Activated naive CD4-positive, alpha-beta T cell treated with anti-CD3 and anti-CD28 coated beads, Interleukin-2, amount 10 ng/mL, durations not matched to agents 7 days and 5 days (primary cell): ENCODE data around the gene GBF1.
A peak's percentile ranks its signal among the peaks of the same experiment; 100 is the strongest.

ENCODE experiments used
- CTCF ChIA-PET: fragments of 350-600 bp; sonication (Branson Sonifier 250); formaldehyde crosslinking; loops from one replicate; lab custom pipeline; 2021; ENCODE audit warnings: antibody characterized with exemption; lab: Charles Lee
- DNase-seq: peaks from one replicate; pipeline ENCODE4 v3.0.0-alpha.2; 2020
- H3K27ac Mint-ChIP-seq: one replicate; pipeline ENCODE4 v1.8.0; 2021; ENCODE audit warnings: mild to moderate bottlenecking, moderate library complexity, mixed read lengths
- H3K27me3 Mint-ChIP-seq: one replicate; pipeline ENCODE4 v1.8.0; 2021; ENCODE audit warnings: mild to moderate bottlenecking, mixed read lengths
- H3K36me3 Mint-ChIP-seq: one replicate; pipeline ENCODE4 v1.8.0; 2021; ENCODE audit warnings: mixed read lengths
- H3K4me1 Mint-ChIP-seq: one replicate; pipeline ENCODE4 v1.8.0; 2021; ENCODE audit warnings: mixed read lengths
- H3K4me3 Mint-ChIP-seq: one replicate; pipeline ENCODE4 v1.8.0; 2021; ENCODE audit warnings: mild to moderate bottlenecking, moderate library complexity, mixed read lengths
- H3K9me3 Mint-ChIP-seq: one replicate; pipeline ENCODE4 v1.8.0; 2021; ENCODE audit warnings: mixed read lengths

GBF1 gene

DNA sequence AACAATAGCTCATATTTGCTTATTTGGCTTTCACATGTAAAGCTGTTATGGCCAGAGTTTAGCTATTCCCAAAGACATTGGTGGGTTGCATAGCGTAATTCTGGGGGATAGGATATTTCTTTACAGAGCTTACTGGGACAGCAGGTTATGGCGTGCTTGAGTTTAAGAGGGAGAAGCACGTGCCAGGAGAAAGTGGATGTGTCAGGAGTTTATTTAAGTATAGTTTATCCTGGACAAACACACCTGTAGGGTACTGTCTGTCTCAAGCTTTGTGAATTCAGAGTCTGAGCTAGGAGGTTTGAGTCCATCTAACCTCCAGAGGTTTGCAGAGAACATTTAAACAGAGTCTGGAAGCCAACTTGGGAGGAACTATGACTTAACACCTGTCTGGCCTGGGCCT, 21.3 kb downstream of the GBF1 start:
- H3K4me1 Mint-ChIP-seq = peaks cover 12% of the 10 kb centered on the region
- H3K27ac Mint-ChIP-seq = no peak overlapping the region
- no peak for DNase-seq
- CTCF ChIA-PET = interaction anchor here (0.5 to 1.9 kb wide), 4 partner anchors 11 to 213 kb away, joined by 3 to 4 read pairs (median 4); no protein-coding TSS in a partner anchor
- H3K27me3 Mint-ChIP-seq = no peaks in the 10 kb centered on the region
- H3K36me3 Mint-ChIP-seq = peaks cover 39% of the 10 kb centered on the region
- H3K9me3 Mint-ChIP-seq = no peaks in the 10 kb centered on the region
- no peak overlapping the region for H3K4me3 Mint-ChIP-seq

DNA sequence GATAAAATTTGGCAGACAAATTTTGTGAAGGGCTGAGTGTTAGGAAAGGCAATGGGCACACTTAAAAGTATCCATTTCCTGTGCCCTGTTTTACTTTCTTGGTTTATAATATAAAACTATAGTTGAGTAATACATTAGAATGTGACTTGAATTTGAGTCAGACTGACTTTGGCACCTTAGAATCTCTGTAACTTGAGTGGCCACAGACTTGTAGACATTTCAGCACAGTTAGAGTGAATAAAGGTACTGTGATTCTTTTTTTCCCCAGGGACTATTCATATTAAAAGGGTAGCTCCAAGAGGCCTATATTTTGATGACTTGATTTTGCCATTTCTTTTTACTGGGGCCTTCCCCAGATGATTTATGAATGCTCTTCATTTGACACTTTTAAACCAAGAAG, 22.4 kb downstream of the GBF1 start:
- Mint-ChIP-seq H3K9me3 (no peaks in the 10 kb centered on the region), H3K27ac (no peak overlapping the region)

DNA sequence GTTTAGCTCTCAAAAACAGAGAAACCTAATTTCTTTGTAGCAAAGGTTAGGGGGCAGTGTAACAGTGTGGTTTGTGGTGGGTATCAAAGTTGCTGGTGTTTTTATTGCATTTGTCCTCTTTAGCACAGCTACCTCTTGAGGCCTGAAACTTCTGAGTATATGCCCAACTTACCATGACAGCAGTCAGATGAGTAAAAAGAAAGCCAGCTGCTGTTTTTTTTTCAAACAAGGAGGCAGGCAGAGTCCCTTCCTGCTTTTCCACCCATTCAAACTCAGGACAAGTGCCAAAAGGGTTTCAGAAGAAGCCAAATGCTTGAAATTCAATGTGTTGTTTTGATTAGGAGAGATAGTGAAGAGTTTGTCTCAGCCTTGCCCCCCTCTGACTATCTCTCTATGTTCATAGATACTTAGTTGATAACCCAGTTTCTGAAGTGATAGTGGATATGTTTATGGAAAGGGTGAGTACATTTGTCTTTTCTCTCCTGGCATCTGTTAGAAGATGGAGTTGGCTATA, 23.1 kb downstream of the GBF1 start:
- Mint-ChIP-seq H3K4me1 (peaks cover 23% of the 10 kb centered on the region), H3K4me3 (no peak overlapping the region), H3K27ac (no peak overlapping the region), H3K9me3 (no peaks in the 10 kb centered on the region), H3K27me3 (no peaks in the 10 kb centered on the region), H3K36me3 (peaks cover 25% of the 10 kb centered on the region)
- no peak for DNase-seq
- CTCF ChIA-PET = interaction anchor here (0.6 to 1.5 kb wide), 7 partner anchors 11 to 99 kb away, joined by 3 to 6 read pairs (median 3); no protein-coding TSS in a partner anchor

More for the DNA sequence above, 22.4 kb downstream of the GBF1 start:
- Mint-ChIP-seq H3K4me3 (no peak overlapping the region), H3K27me3 (no peaks in the 10 kb centered on the region), H3K4me1 (peaks cover 21% of the 10 kb centered on the region), H3K36me3 (peaks cover 30% of the 10 kb centered on the region)
- DNase-seq = no peak
- CTCF ChIA-PET = interaction anchor here (0.6 to 1.9 kb wide), 8 partner anchors 12 to 212 kb away, joined by 3 to 6 read pairs (median 4); no protein-coding TSS in a partner anchor

DNA sequence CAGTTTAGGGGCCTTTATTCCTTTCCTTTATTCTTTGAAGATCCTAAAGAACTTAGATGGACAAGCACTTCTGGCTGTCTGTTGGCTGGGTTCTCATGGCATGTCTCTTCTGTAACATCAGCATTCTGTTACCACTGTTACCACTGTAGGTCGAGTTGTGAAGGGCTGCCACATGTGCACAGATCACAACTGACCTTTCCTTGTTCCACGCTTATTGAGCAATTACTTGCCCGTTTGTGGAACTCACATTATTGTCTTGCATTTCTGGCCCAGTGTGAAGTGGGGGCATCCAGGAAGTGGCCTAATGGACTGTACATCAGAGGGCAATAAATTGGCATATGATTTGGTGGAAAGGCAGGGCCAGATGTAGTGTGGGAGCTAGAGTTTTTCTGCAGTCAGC, 23.7 kb downstream of the GBF1 start:
- CTCF ChIA-PET = interaction anchor here (1.1 to 1.5 kb wide), 3 partner anchors 39 to 78 kb away, joined by 3 to 4 read pairs (median 3); no protein-coding TSS in a partner anchor

DNA sequence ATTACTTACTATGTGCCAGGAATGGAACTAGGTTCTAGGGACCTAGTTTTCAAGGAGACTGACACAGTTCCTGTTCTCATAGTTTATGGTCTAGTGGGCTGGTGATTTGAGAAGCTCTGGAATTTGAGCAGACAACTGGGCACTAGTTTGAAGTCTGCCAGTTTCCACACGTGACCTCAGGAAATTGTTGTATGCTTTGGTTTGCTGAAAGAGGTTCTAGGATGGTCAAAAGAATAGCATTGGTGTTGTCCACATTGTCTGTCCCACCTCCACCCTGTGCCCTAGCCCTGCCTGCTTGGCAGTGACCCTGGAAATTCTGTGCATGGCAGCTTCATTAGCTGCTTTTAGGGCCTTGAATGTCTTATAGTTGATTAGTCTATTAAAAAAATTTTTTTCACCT, 28.7 kb downstream of the GBF1 start:
- Mint-ChIP-seq H3K27ac (no peak overlapping the region), H3K4me3 (no peak overlapping the region)
- CTCF ChIA-PET = no interaction called here

More for the DNA sequence above, 23.7 kb downstream of the GBF1 start:
- Mint-ChIP-seq H3K4me1 (peaks cover 24% of the 10 kb centered on the region), H3K36me3 (peaks cover 24% of the 10 kb centered on the region), H3K27ac (no peak overlapping the region), H3K9me3 (no peaks in the 10 kb centered on the region), H3K27me3 (no peaks in the 10 kb centered on the region), H3K4me3 (no peak overlapping the region)
- DNase-seq = no peak

DNA sequence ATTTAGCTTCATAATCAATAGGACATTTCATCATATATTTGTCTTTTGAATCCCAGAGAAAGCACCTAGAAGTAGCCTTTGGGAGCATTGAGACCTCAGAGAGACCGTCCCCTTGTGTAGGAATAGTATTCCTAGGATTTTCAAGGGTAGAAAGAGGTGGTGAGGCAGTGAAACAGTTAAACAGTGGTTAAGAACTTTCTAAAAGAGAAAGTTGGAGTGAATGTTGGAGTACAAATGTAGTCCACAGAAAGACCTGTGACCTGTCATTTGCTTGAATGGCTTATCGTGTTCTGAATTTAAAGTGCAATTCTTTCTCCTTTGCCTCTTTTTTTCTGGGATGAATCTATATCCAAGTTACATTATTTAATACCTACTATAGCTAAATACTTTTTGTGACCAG, 30.0 kb downstream of the GBF1 start:
- Mint-ChIP-seq H3K4me1 (peaks cover 26% of the 10 kb centered on the region), H3K9me3 (no peaks in the 10 kb centered on the region), H3K4me3 (no peak overlapping the region), H3K36me3 (peaks cover 12% of the 10 kb centered on the region), H3K27me3 (no peaks in the 10 kb centered on the region), H3K27ac (no peak overlapping the region)
- CTCF ChIA-PET = no interaction called here
- no peak for DNase-seq

More for the DNA sequence above, 28.7 kb downstream of the GBF1 start:
- Mint-ChIP-seq H3K9me3 (no peaks in the 10 kb centered on the region), H3K4me1 (peaks cover 17% of the 10 kb centered on the region), H3K36me3 (peaks cover 14% of the 10 kb centered on the region), H3K27me3 (no peaks in the 10 kb centered on the region)
- no peak for DNase-seq

DNA sequence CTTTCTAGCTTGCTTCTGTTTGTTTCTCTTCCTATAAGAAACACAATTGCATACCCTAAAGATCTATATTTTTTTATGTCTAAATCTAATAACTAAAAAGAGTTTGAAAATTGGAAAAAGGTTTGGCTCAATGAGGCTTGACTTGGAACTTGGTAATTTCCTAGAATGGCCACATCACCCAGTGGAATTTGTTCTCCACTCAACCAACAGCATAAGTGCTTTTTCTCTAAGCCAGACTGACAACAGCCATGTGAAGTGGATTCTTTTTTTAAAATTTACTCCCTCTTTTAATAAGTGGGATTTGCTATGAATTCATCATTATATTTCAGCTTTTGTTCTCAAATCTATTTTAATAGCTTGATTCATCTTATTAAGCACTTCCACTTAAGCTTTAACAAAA, 33.8 kb downstream of the GBF1 start:
- Mint-ChIP-seq H3K9me3 (no peaks in the 10 kb centered on the region), H3K4me3 (no peak overlapping the region), H3K27ac (no peak overlapping the region), H3K36me3 (peaks cover 19% of the 10 kb centered on the region), H3K4me1 (peaks cover 41% of the 10 kb centered on the region), H3K27me3 (no peaks in the 10 kb centered on the region)
- no peak for DNase-seq
- CTCF ChIA-PET = interaction anchor here (0.7 to 1.5 kb wide), 4 partner anchors 9 to 73 kb away, joined by 3 to 5 read pairs (median 4); no protein-coding TSS in a partner anchor

DNA sequence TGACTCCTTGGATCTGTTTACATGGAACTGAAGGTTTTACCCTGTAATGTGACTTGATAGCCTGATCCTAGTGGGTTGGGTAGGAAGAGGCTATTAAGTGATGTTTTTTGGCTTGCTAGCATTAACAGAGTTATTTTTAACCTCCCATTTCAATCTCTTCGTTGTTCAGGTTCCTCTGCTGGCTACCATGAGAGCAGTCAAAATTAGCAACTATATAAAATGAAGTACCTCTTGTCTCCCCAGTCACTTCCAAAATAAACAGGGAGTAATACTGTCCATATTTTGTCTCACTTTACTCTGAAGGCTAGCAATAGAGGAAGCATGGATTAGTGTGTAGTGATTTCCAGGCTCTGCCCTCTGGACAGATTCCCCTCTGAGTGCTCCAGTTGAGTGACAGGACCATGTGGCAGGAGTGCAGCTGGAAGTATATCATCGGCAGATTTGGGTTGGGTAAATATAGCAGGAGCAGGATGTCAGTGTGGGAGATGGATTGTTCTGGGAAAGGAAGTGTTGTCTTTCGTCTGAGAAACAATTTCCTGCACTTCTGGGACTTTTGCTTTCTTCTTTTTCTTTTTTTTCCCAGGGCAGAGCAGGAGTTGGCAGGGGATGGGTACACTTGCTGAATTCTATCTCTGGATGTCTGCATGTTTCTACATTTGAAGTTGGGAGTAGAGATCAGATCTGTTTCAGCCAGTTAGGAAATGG, 35.2 kb downstream of the GBF1 start:
- CTCF ChIA-PET = no interaction called here
- H3K27ac Mint-ChIP-seq = no peak overlapping the region
- peak overlapping the region; percentile 39 for H3K4me3 Mint-ChIP-seq
- no peaks in the 10 kb centered on the region for H3K9me3 Mint-ChIP-seq
- no peak for DNase-seq
- peaks cover 24% of the 10 kb centered on the region for H3K36me3 Mint-ChIP-seq
- peaks cover 56% of the 10 kb centered on the region for H3K4me1 Mint-ChIP-seq
- H3K27me3 Mint-ChIP-seq = no peaks in the 10 kb centered on the region

DNA sequence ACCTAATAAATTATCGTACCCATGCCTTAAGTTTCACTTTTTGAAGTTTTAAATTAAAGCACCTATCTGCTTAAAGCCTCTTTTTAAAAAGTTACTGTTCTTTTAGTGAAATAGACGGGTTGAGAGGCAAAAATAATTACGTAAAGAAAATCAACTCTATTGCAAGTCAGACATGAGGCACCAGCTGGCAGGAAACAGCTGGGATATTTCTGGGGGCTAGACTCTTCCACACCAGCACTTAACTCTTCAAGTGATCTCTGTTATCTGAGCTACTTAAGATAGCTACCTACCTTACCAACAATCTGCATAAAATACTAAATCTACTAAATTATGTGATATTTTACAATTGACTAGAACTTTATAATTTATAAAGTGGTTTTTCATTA, 35.8 kb downstream of the GBF1 start:
- Mint-ChIP-seq H3K9me3 (no peaks in the 10 kb centered on the region), H3K36me3 (peaks cover 25% of the 10 kb centered on the region), H3K27ac (no peak overlapping the region), H3K27me3 (no peaks in the 10 kb centered on the region), H3K4me1 (peaks cover 59% of the 10 kb centered on the region), H3K4me3 (no peak overlapping the region)
- CTCF ChIA-PET = no interaction called here
- no peak for DNase-seq

DNA sequence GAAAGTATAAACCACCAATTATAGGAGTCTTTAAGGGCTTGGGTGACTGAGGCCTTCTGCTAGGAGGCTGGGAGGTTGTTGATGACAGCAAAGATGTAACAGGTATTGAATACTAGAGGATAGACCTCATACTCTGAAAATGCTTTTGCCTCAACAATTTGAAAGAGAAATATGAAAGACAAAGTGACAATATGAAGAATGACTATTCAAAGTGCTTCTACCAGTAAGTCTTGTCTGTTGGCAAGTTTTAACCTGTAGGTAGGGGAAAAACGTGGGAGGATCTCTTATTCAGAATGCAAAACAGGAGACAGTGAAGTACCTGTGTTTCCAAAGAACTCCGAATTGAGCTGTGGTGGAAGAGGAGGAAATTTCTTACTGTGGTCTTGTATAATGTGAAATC, 38.2 kb downstream of the GBF1 start:
- peak overlapping the region; percentile 10 for H3K4me3 Mint-ChIP-seq
- CTCF ChIA-PET = interaction anchor here (0.7 to 1.6 kb wide), 2 partner anchors 65 to 219 kb away, joined by 3 read pairs; partner anchors contain the start of gene ACTR1A

DNA sequence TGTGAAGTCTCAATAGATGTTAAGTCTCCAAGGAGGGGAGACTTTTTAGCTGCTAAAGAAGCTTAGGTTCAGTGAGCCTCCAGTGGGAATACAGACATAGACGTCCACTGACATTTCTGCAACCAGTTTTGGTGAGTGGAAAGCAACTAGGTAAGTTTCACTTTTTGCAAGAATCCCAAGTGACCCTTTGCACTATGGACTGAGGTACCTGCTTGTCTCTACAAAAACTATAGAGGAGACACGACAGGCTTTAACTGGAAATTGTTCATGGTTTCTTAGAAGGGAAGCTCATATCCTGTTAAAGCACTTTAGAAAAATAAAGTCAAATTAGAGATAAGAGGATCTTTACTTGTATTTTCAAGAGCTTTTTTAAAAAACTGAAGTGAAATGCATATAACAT, 38.6 kb downstream of the GBF1 start:
- CTCF ChIA-PET = interaction anchor here (0.7 to 1.6 kb wide), 2 partner anchors 65 to 219 kb away, joined by 3 read pairs; partner anchors contain the start of gene ACTR1A
- peaks cover 28% of the 10 kb centered on the region for H3K36me3 Mint-ChIP-seq

More for the DNA sequence above, 38.2 kb downstream of the GBF1 start:
- H3K4me1 Mint-ChIP-seq = peaks cover 65% of the 10 kb centered on the region
- peak overlapping the region; percentile 82 for H3K27ac Mint-ChIP-seq
- H3K27me3 Mint-ChIP-seq = no peaks in the 10 kb centered on the region
- peaks cover 30% of the 10 kb centered on the region for H3K36me3 Mint-ChIP-seq
- DNase-seq = no peak
- no peaks in the 10 kb centered on the region for H3K9me3 Mint-ChIP-seq

DNA sequence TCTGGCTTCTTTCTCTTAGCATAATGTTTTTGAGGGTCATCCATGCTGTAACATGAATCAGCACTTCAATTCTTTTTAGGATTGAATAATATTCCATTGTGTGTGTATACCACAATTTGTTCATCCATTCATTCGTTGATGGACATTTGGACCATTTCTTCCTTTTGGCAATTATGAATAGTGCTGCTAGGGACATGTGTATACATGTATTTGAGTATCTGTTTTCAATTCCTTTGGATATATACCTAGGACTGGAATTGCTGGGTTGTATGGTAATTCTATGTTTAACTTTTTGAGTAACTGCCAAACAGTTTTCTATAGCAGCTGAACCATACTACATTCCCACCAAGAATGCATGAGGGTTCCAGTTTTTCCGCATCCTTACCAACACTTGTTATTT, 39.2 kb downstream of the GBF1 start:
- H3K36me3 Mint-ChIP-seq = peaks cover 27% of the 10 kb centered on the region
- CTCF ChIA-PET = interaction anchor here (0.9 to 1.6 kb wide), 2 partner anchors 17 to 218 kb away, joined by 3 read pairs; partner anchors contain the start of gene ACTR1A
- no peaks in the 10 kb centered on the region for H3K27me3 Mint-ChIP-seq
- no peaks in the 10 kb centered on the region for H3K9me3 Mint-ChIP-seq
- H3K27ac Mint-ChIP-seq = peak overlapping the region; percentile 82
- peak overlapping the region; percentile 10 for H3K4me3 Mint-ChIP-seq
- DNase-seq = no peak
- peaks cover 69% of the 10 kb centered on the region for H3K4me1 Mint-ChIP-seq

More for the DNA sequence above, 38.6 kb downstream of the GBF1 start:
- peaks cover 65% of the 10 kb centered on the region for H3K4me1 Mint-ChIP-seq
- H3K27me3 Mint-ChIP-seq = no peaks in the 10 kb centered on the region
- no peak for DNase-seq
- H3K9me3 Mint-ChIP-seq = no peaks in the 10 kb centered on the region
- peak overlapping the region; percentile 82 for H3K27ac Mint-ChIP-seq
- peak overlapping the region; percentile 10 for H3K4me3 Mint-ChIP-seq

DNA sequence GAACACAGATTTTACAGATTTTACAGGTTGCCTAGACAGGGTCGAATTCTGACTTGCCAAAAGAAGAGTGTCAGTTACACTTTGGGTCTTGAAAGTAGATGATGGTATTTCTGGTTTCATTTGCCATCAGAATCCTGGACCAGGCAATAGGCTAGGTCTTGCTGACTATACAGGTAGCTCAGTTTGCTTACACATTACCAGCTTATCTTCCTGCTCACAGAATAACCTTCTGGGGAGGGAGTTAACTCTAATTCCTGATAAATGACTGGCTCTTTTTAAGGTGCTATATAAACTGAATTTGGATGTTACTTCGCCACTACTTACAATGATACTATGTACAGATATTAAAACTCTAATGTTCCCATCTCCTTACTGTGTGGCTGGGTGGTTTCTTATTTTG, 39.8 kb downstream of the GBF1 start:
- no peak for DNase-seq
- H3K4me1 Mint-ChIP-seq = peaks cover 63% of the 10 kb centered on the region
- H3K36me3 Mint-ChIP-seq = peaks cover 27% of the 10 kb centered on the region
- H3K4me3 Mint-ChIP-seq = no peak overlapping the region
- H3K27ac Mint-ChIP-seq = no peak overlapping the region
- H3K9me3 Mint-ChIP-seq = no peaks in the 10 kb centered on the region
- CTCF ChIA-PET = interaction anchor here (0.9 to 1.6 kb wide), 2 partner anchors 18 to 217 kb away, joined by 3 read pairs; partner anchors contain the start of gene ACTR1A
- no peaks in the 10 kb centered on the region for H3K27me3 Mint-ChIP-seq

DNA sequence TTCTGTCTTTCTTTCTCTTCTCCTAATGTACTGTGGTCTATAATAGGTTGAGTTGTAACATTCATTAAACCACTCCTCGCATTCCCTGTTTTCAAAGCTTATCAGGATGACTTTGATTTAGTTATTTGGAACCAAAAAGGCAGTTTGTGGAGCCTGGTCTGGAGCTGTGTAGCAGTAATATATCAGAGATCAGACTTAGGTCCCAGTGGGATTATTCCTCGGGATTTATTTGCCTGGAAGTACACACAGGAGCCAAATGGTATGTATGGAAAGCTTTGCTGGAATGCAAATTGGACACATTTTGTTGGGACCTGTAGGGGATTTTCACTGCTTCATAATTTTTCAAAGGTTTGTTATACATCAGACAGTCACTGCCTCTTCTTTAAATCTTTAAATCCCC, 40.9 kb downstream of the GBF1 start:
- H3K4me3 Mint-ChIP-seq = no peak overlapping the region
- H3K4me1 Mint-ChIP-seq = peaks cover 53% of the 10 kb centered on the region
- H3K27me3 Mint-ChIP-seq = no peaks in the 10 kb centered on the region
- DNase-seq = no peak
- H3K9me3 Mint-ChIP-seq = no peaks in the 10 kb centered on the region
- CTCF ChIA-PET = no interaction called here
- peaks cover 24% of the 10 kb centered on the region for H3K36me3 Mint-ChIP-seq
- no peak overlapping the region for H3K27ac Mint-ChIP-seq
